MM.1S (cell line): ENCODE data around the gene CRB1.

Source experiments
- DNase-seq: peaks from one replicate; pipeline ENCODE4 v3.0.0-alpha.2; 2015
- H2AFZ ChIP-seq: fragments of 300-600 bp; sonication (generic); 2 replicates; pipeline ENCODE4 v1.6.0; 2016; ENCODE audit warnings: antibody characterized with exemption, low read length
- H3F3A ChIP-seq: fragments of 300-600 bp; sonication (generic); 2 replicates; pipeline ENCODE4 v1.6.1; 2016; ENCODE audit warnings: mild to moderate bottlenecking, antibody characterized with exemption, low read length, moderate library complexity, mixed read lengths; ENCODE audit not compliant: insufficient read depth
- H3K27ac ChIP-seq: fragments of 300-600 bp; sonication (generic); 2 replicates; pipeline ENCODE4 v1.5.1; 2016; ENCODE audit warnings: mild to moderate bottlenecking, low read length
- H3K27me3 ChIP-seq: fragments of 300-600 bp; sonication (generic); replicated peaks from 2 replicates; pipeline ENCODE4 v1.6.0; 2016; ENCODE audit warnings: low read length; ENCODE audit not compliant: insufficient read depth
- H3K36me3 ChIP-seq: fragments of 300-600 bp; sonication (generic); replicated peaks from 2 replicates; pipeline ENCODE4 v1.6.1; 2016; ENCODE audit warnings: mild to moderate bottlenecking, low read length, mixed read lengths; ENCODE audit not compliant: insufficient read depth
- H3K4me1 ChIP-seq: fragments of 300-600 bp; sonication (generic); 2 replicates; pipeline ENCODE4 v1.6.1; 2016; ENCODE audit warnings: low read length, mixed read lengths
- H3K4me2 ChIP-seq: fragments of 300-600 bp; sonication (generic); 2 replicates; pipeline ENCODE4 v1.6.0; 2016; ENCODE audit warnings: low read depth, low read length
- H3K4me3 ChIP-seq: fragments of 300-600 bp; sonication (generic); 2 replicates; pipeline ENCODE4 v1.5.1; 2016; ENCODE audit warnings: low read length, mixed read lengths
- H3K79me2 ChIP-seq: fragments of 300-600 bp; sonication (generic); 2 replicates; pipeline ENCODE4 v1.6.1; 2016; ENCODE audit warnings: mixed run types, low read length, mixed read lengths
- H3K9ac ChIP-seq: fragments of 300-600 bp; sonication (generic); 2 replicates; pipeline ENCODE4 v1.6.1; 2016; ENCODE audit warnings: low read length, mixed read lengths
- H3K9me2 ChIP-seq: fragments of 300-600 bp; sonication (generic); replicated peaks from 2 replicates; pipeline ENCODE4 v1.6.1; 2016; ENCODE audit warnings: mild to moderate bottlenecking, low read length, mixed read lengths; ENCODE audit not compliant: insufficient read depth
- H3K9me3 ChIP-seq: fragments of 300-600 bp; sonication (generic); replicated peaks from 2 replicates; pipeline ENCODE4 v1.6.1; 2016; ENCODE audit warnings: mild to moderate bottlenecking, low read length, mixed read lengths; ENCODE audit not compliant: insufficient read depth
- H4K20me1 ChIP-seq: fragments of 300-600 bp; sonication (generic); 2 replicates; pipeline ENCODE4 v1.6.1; 2016; ENCODE audit warnings: mild to moderate bottlenecking, low read length, moderate library complexity, mixed read lengths; ENCODE audit not compliant: insufficient read depth
- EZH2 ChIP-seq: fragments of 300-600 bp; sonication (generic); optimal IDR thresholded peaks from 2 replicates; pipeline ENCODE3; 2017; ENCODE audit warnings: low read depth, mild to moderate bottlenecking, antibody characterized with exemption, low read length, mixed read lengths
- EZH2phosphoT487 ChIP-seq: fragments of 300-600 bp; sonication (generic); IDR thresholded peaks from 2 replicates; pipeline ENCODE4 v1.6.1; 2018; ENCODE audit warnings: antibody characterized with exemption, low read length
- TF ChIP-seq, protein P1 (sequence below): fragments of 300-600 bp; sonication (generic); IDR thresholded peaks from 2 replicates; pipeline ENCODE4 v1.5.1; 2016; ENCODE audit warnings: antibody characterized with exemption, low read length, mixed read lengths

Gene CRB1

DNA sequence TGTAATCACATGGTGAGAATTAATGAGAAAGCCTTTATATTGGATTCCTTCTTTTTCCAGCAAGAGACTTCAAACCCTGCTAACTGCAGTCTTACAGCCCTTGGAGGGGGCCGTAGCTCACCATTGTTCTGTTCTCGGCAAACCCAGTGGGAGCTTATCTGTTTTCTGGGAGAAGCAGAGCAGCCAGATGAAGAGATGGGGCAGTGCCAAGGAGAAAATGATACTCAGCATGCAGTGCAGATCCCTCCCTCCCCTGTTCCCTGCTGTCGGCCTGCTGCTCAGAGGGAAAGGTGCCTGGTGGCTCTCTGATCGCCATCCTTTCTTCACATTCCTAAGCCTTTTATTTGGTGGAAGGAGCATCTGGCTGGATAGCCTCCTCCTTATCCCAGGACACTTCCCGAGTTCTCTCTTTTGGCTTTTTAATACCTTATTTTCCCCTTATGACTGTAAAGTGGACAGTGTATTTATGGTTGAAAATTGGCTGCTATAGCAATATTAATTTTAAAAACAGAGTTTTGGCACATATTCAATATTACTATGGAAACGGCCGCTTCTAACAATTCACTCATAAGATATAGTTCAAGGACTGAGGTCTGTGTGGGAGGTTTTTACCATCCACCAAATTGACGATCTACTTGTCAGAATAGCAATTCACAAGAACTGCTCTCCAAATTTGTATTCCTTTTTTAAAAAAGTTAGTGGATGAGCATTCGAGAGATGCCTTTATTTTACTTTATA lies 203.4 kb downstream of the CRB1 start:
- Histone ChIP-seq H3K4me2 (no peak overlapping the region), H2AFZ (no peak overlapping the region), H3K79me2 (no peaks in the 10 kb centered on the region), H3K9ac (no peak overlapping the region), H3K27me3 (no peaks in the 10 kb centered on the region), H3K4me3 (no peak overlapping the region), H3K27ac (no peak overlapping the region), H3K9me3 (no peaks in the 10 kb centered on the region), H4K20me1 (no peaks in the 10 kb centered on the region), H3K9me2 (no peaks in the 10 kb centered on the region), H3K4me1 (no peaks in the 10 kb centered on the region), H3F3A (no peaks in the 10 kb centered on the region), H3K36me3 (no peaks in the 10 kb centered on the region)
- TF ChIP-seq EZH2phosphoT487, result no peak
- no peak for TF ChIP-seq EZH2
- TF ChIP-seq, protein P1, sequence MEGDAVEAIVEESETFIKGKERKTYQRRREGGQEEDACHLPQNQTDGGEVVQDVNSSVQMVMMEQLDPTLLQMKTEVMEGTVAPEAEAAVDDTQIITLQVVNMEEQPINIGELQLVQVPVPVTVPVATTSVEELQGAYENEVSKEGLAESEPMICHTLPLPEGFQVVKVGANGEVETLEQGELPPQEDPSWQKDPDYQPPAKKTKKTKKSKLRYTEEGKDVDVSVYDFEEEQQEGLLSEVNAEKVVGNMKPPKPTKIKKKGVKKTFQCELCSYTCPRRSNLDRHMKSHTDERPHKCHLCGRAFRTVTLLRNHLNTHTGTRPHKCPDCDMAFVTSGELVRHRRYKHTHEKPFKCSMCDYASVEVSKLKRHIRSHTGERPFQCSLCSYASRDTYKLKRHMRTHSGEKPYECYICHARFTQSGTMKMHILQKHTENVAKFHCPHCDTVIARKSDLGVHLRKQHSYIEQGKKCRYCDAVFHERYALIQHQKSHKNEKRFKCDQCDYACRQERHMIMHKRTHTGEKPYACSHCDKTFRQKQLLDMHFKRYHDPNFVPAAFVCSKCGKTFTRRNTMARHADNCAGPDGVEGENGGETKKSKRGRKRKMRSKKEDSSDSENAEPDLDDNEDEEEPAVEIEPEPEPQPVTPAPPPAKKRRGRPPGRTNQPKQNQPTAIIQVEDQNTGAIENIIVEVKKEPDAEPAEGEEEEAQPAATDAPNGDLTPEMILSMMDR, result no peak
- no peak for DNase-seq

DNA sequence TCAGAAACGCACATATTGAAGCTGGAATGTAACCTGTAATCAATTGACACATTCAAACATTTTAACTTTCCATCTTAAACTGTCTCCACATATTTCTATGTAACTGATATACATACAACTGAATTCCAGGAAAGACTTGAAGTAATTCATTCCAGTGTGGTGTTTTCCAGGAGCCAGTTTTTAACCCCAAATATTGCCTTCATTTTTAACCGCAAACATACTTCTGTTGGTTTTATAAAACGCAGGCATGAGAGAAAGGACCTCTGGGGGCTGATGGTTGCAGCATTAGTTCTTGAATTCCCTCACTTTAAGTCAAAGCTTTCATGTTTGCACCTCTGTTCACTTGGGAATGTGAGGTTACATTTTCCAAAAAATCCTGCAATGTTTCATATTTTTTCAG lies 204.1 kb downstream of the CRB1 start:
- Histone ChIP-seq H3K27me3 (no peaks in the 10 kb centered on the region), H3F3A (no peaks in the 10 kb centered on the region), H3K4me1 (no peaks in the 10 kb centered on the region), H3K4me2 (no peak overlapping the region), H3K9me3 (no peaks in the 10 kb centered on the region), H3K4me3 (no peak overlapping the region), H3K79me2 (no peaks in the 10 kb centered on the region), H3K9ac (no peak overlapping the region), H3K36me3 (no peaks in the 10 kb centered on the region), H2AFZ (no peak overlapping the region), H3K27ac (no peak overlapping the region), H4K20me1 (no peaks in the 10 kb centered on the region), H3K9me2 (no peaks in the 10 kb centered on the region)
- DNase-seq, result no peak
- TF ChIP-seq EZH2phosphoT487, result no peak
- TF ChIP-seq EZH2, result no peak
- TF ChIP-seq, protein P1, result no peak

DNA sequence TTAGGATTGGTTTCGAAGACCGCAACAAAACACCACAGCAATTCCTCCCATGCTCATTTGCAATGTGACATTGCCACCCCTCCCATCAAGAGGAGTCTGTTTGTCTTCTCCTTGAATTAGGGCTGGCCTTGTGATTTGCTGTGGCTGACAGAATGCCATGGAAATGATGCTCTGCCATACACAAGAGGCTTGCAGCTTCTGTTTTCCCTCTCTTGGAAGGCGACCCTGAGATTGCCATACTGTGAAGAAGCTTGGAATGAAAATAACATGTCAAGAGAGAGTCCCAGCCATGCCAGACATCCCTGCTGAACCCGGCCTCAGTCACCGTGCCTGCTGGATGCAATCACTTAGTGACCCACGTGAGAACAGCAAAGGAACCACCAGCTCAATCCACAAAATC lies 212.4 kb downstream of the CRB1 start:
- H3K9me3 ChIP-seq, result no peaks in the 10 kb centered on the region
- H3K4me3 ChIP-seq, result no peak overlapping the region
- no peak overlapping the region for H3K9ac ChIP-seq
- no peaks in the 10 kb centered on the region for H3F3A ChIP-seq
- no peak overlapping the region for H3K4me2 ChIP-seq
- DNase-seq, result no peak
- H4K20me1 ChIP-seq, result no peaks in the 10 kb centered on the region
- H3K36me3 ChIP-seq, result no peaks in the 10 kb centered on the region
- no peaks in the 10 kb centered on the region for H3K79me2 ChIP-seq
- H3K27me3 ChIP-seq, result no peaks in the 10 kb centered on the region
- H3K4me1 ChIP-seq, result no peaks in the 10 kb centered on the region
- H2AFZ ChIP-seq, result no peak overlapping the region
- TF ChIP-seq EZH2phosphoT487 (no peak), EZH2 (no peak)
- TF ChIP-seq, protein P1, result no peak
- no peak overlapping the region for H3K27ac ChIP-seq
- no peaks in the 10 kb centered on the region for H3K9me2 ChIP-seq
